ENCODE measurements around the gene SBNO2.

The SBNO2 gene

GRCh38 chr19:1106841-1107660, 67.0 kb downstream of the SBNO2 start:
- in situ Hi-C loops (cut with MboI; ENCODE audit: low sequenced_read_pairs), result no loop called here

- in situ Hi-C loops (cut with MboI; ENCODE audit: low sequenced_read_pairs), result no loop called here
Observed at GRCh38 chr19:1105873-1106840, 67.9 kb downstream of the SBNO2 start.

GRCh38 chr19:1105008-1105872, 68.8 kb downstream of the SBNO2 start:
- in situ Hi-C loops (cut with MboI; ENCODE audit: low sequenced_read_pairs), result no loop called here

- in situ Hi-C loops (cut with MboI; ENCODE audit: low sequenced_read_pairs), result no loop called here
Observed at GRCh38 chr19:1104311-1105007, 69.6 kb downstream of the SBNO2 start.

- in situ Hi-C loops (cut with MboI; ENCODE audit: low sequenced_read_pairs), result no loop called here
Observed at GRCh38 chr19:1103708-1104310, 70.3 kb downstream of the SBNO2 start, which contains the start of gene GPX4. GPX4 (plus strand) TSS chr19:1103994; CDS start chr19:1104044, 50 bp downstream.

GRCh38 chr19:1103132-1103707, 70.8 kb downstream of the SBNO2 start:
- in situ Hi-C loops (cut with MboI; ENCODE audit: low sequenced_read_pairs), result no loop called here

- in situ Hi-C loops (cut with MboI; ENCODE audit: low sequenced_read_pairs), result no loop called here
Observed at GRCh38 chr19:1102407-1103131, 71.5 kb downstream of the SBNO2 start.

- in situ Hi-C loops (cut with MboI; ENCODE audit: low sequenced_read_pairs), result no loop called here
Observed at GRCh38 chr19:1101337-1101698, 72.8 kb downstream of the SBNO2 start.

- in situ Hi-C loops (cut with MboI; ENCODE audit: low sequenced_read_pairs), result no loop called here
Observed at GRCh38 chr19:1098177-1099051, 75.7 kb downstream of the SBNO2 start.

GRCh38 chr19:1097810-1098176, 76.3 kb downstream of the SBNO2 start:
- in situ Hi-C loops (cut with MboI; ENCODE audit: low sequenced_read_pairs), result no loop called here

GRCh38 chr19:1094978-1095701, 78.9 kb downstream of the SBNO2 start, which contains the start of gene POLR2E:
POLR2E (minus strand) TSS chr19:1095375; CDS start chr19:1095315, 60 bp downstream.
- in situ Hi-C loops (cut with MboI; ENCODE audit: low sequenced_read_pairs), result no loop called here

GRCh38 chr19:1094655-1094977, 79.5 kb downstream of the SBNO2 start:
- in situ Hi-C loops (cut with MboI; ENCODE audit: low sequenced_read_pairs), result no loop called here

- in situ Hi-C loops (cut with MboI; ENCODE audit: low sequenced_read_pairs), result no loop called here
Observed at GRCh38 chr19:1093811-1094553, 80.1 kb downstream of the SBNO2 start.

- in situ Hi-C loops (cut with MboI; ENCODE audit: low sequenced_read_pairs), result no loop called here
Observed at GRCh38 chr19:1093330-1093729, 80.7 kb downstream of the SBNO2 start.

- in situ Hi-C loops (cut with MboI; ENCODE audit: low sequenced_read_pairs), result no loop called here
Observed at GRCh38 chr19:1091544-1092175, 82.4 kb downstream of the SBNO2 start.

Measured in hTERT RPE-1 (cell line).